ENCODE data around the gene SCN5A. TPM values are rescaled to one million over a fixed set of nuclear protein-coding genes. Genes with fewer than 3 reads are reported as not detected.

SCN5A gene
- total RNA-seq, 1 experiment from 2014 or later = 11.5 TPM

DNA sequence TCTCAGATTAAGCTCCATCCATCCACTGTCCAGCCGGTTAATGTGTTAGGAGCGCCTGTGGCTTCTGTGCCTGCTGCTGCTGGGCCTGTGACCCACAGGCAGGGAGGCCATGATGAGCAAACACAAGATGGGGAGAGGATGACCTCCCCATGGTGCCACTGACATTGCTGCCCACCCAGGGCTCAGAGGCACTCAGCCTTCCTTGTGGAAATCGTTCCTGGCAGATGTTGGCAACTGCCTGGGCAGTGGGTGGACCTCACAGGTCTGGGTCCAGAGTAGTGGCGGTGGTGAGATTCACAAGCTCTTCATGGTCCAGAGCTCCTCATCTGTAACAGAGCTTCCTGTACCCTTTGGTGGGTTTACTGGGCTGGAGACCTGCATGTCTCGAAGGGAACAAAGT, 38.6 kb downstream of the SCN5A start:
- TF ChIP-seq ELF1 (IDR thresholded peaks at IDR 0.05; ENCODE audit: borderline replicate concordance, low read depth) (no peak), POLR2A (IDR thresholded peaks at IDR 0.05; ENCODE audit: borderline replicate concordance, extremely low read depth, insufficient read depth, insufficient read length) (no peak), ZFX (IDR thresholded peaks at IDR 0.05) (no peak), CBX3 (IDR thresholded peaks at IDR 0.05; ENCODE audit: low read depth) (no peak), FOSL1 (IDR thresholded peaks at IDR 0.05; ENCODE audit: low read depth) (no peak), EZH2 (IDR thresholded peaks at IDR 0.05) (no peak), RAD21 (IDR thresholded peaks at IDR 0.05; ENCODE audit: low read depth) (no peak), SP1 (IDR thresholded peaks at IDR 0.05; ENCODE audit: low read depth) (no peak), ZNF274 (IDR thresholded peaks at IDR 0.05; ENCODE audit: low read depth, low read length) (no peak), CEBPB (IDR thresholded peaks at IDR 0.05; ENCODE audit: low read depth) (no peak), YY1 (IDR thresholded peaks at IDR 0.05; ENCODE audit: extremely low read depth, insufficient replicate concordance, low read depth, low read length) (no peak), EZH2phosphoT487 (IDR thresholded peaks at IDR 0.05; ENCODE audit: borderline replicate concordance) (no peak), POLR2AphosphoS5 (IDR thresholded peaks at IDR 0.05; ENCODE audit: low read depth, low read length) (no peak), TCF7L2 (IDR thresholded peaks at IDR 0.05; ENCODE audit: borderline replicate concordance, extremely low read depth, insufficient read depth, insufficient read length) (no peak), SIN3A (IDR thresholded peaks at IDR 0.05; ENCODE audit: low read depth) (no peak), EGR1 (IDR thresholded peaks at IDR 0.05; ENCODE audit: low read depth) (no peak), REST (IDR thresholded peaks at IDR 0.05; ENCODE audit: low read depth) (no peak)
- TF ChIP-seq, protein P1, sequence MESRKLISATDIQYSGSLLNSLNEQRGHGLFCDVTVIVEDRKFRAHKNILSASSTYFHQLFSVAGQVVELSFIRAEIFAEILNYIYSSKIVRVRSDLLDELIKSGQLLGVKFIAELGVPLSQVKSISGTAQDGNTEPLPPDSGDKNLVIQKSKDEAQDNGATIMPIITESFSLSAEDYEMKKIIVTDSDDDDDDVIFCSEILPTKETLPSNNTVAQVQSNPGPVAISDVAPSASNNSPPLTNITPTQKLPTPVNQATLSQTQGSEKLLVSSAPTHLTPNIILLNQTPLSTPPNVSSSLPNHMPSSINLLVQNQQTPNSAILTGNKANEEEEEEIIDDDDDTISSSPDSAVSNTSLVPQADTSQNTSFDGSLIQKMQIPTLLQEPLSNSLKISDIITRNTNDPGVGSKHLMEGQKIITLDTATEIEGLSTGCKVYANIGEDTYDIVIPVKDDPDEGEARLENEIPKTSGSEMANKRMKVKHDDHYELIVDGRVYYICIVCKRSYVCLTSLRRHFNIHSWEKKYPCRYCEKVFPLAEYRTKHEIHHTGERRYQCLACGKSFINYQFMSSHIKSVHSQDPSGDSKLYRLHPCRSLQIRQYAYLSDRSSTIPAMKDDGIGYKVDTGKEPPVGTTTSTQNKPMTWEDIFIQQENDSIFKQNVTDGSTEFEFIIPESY (IDR thresholded peaks at IDR 0.05; ENCODE audit: extremely low read depth, insufficient replicate concordance, low read length) = no peak
- Histone ChIP-seq H3K9me2 (ENCODE audit: insufficient read depth) (no peaks in the 10 kb centered on the region), H3K4me3 (replicated peaks in 1 of 2; ENCODE audit: low read depth in 1 of 2, low read length in 2 of 2) (no peak overlapping the region), H3K27ac (ENCODE audit: low read depth, low read length) (no peak overlapping the region), H4K20me1 (ENCODE audit: insufficient read depth) (no peaks in the 10 kb centered on the region), H2AFZ (ENCODE audit: low read depth, low read length, poor library complexity, severe bottlenecking) (no peak overlapping the region), H3K79me2 (ENCODE audit: insufficient read depth, low read length) (no peaks in the 10 kb centered on the region), H3K4me2 (ENCODE audit: low read length) (no peak overlapping the region), H3K36me3 (ENCODE audit: control insufficient read depth in 1 of 2, insufficient read depth in 2 of 2, low read length in 2 of 2) (no peaks in the 10 kb centered on the region), H3K9me3 (ENCODE audit: control insufficient read depth in 1 of 2, insufficient read depth in 1 of 2, low read depth in 1 of 2, low read length in 2 of 2) (no peaks in the 10 kb centered on the region), H3K9ac (ENCODE audit: low read length) (no peak overlapping the region), H3K4me1 (ENCODE audit: control insufficient read depth in 1 of 2, insufficient read depth in 2 of 2, low read length in 2 of 2) (no peaks in the 10 kb centered on the region), H3K27me3 (ENCODE audit: insufficient read depth, low read length) (no peaks in the 10 kb centered on the region)
- ATAC-seq (no peak), DNase-seq (ENCODE audit: low read depth, low spot score) (no peak)
- ChIA-PET CTCF (no interaction called here), POLR2A (no interaction called here), RAD21 (ENCODE audit: low non-redundant PET in 1 of 2, low total read pairs in 2 of 2, uncharacterized antibody in 2 of 2, unreplicated experiment in 2 of 2) (no interaction called here)
- BruUV-seq (replicated peaks) = no TSS peak
- intact Hi-C loops (cut with micrococcal nuclease) = no loop called here
